ENCODE measurements around the gene SCTR. TPM values are rescaled to one million over a fixed set of nuclear protein-coding genes. Genes with fewer than 3 reads are reported as not detected.

SCTR gene
- total RNA-seq, 1 donor from 2014 or later = not detected

- H3K27me3 Mint-ChIP-seq (ENCODE audit: low read depth) = peaks cover 41% of the 10 kb centered on the region
Measured at GRCh38 chr2:119519057-119519408, 5.2 kb downstream of the SCTR start.

GRCh38 chr2:119518401-119519056 is 5.8 kb downstream of the SCTR start:
- Mint-ChIP-seq H3K36me3 (ENCODE audit: low read depth) (peaks cover 2% of the 10 kb centered on the region), H3K27ac (ENCODE audit: unreplicated experiment) (no peak overlapping the region), H3K27me3 (ENCODE audit: low read depth) (peaks cover 36% of the 10 kb centered on the region), H3K9me3 (ENCODE audit: low read depth) (peaks cover 8% of the 10 kb centered on the region), H3K4me3 (ENCODE audit: unreplicated experiment) (no peak overlapping the region), H3K4me1 (ENCODE audit: low read depth) (peaks cover 3% of the 10 kb centered on the region)
- DNase-seq (ENCODE audit: low spot score) = no peak
- no peak for TF ChIP-seq CTCF (IDR thresholded peaks at IDR 0.05)

More at GRCh38 chr2:119519057-119519408, 5.2 kb downstream of the SCTR start:
- peaks cover 7% of the 10 kb centered on the region for H3K4me1 Mint-ChIP-seq (ENCODE audit: low read depth)
- no peak for DNase-seq (ENCODE audit: low spot score)
- no peak overlapping the region for H3K4me3 Mint-ChIP-seq (ENCODE audit: unreplicated experiment)
- H3K36me3 Mint-ChIP-seq (ENCODE audit: low read depth) = peaks cover 2% of the 10 kb centered on the region
- no peak for TF ChIP-seq CTCF (IDR thresholded peaks at IDR 0.05)
- no peak overlapping the region for H3K27ac Mint-ChIP-seq (ENCODE audit: unreplicated experiment)
- H3K9me3 Mint-ChIP-seq (ENCODE audit: low read depth) = peaks cover 8% of the 10 kb centered on the region

GRCh38 chr2:119517433-119517832 is 6.8 kb downstream of the SCTR start:
- Mint-ChIP-seq H3K36me3 (ENCODE audit: low read depth) (peaks cover 2% of the 10 kb centered on the region), H3K27me3 (ENCODE audit: low read depth) (peaks cover 33% of the 10 kb centered on the region), H3K4me3 (ENCODE audit: unreplicated experiment) (no peak overlapping the region), H3K27ac (ENCODE audit: unreplicated experiment) (no peak overlapping the region), H3K4me1 (ENCODE audit: low read depth) (no peaks in the 10 kb centered on the region), H3K9me3 (ENCODE audit: low read depth) (peaks cover 8% of the 10 kb centered on the region)
- DNase-seq (ENCODE audit: low spot score) = no peak
- peak; percentile 73 for TF ChIP-seq CTCF (IDR thresholded peaks at IDR 0.05)

- no peaks in the 10 kb centered on the region for H3K4me1 Mint-ChIP-seq (ENCODE audit: low read depth)
- H3K9me3 Mint-ChIP-seq (ENCODE audit: low read depth) = peaks cover 8% of the 10 kb centered on the region
- H3K36me3 Mint-ChIP-seq (ENCODE audit: low read depth) = peaks cover 2% of the 10 kb centered on the region
- no peak for DNase-seq (ENCODE audit: low spot score)
- H3K4me3 Mint-ChIP-seq (ENCODE audit: unreplicated experiment) = no peak overlapping the region
- H3K27me3 Mint-ChIP-seq (ENCODE audit: low read depth) = peaks cover 30% of the 10 kb centered on the region
- H3K27ac Mint-ChIP-seq (ENCODE audit: unreplicated experiment) = no peak overlapping the region
- no peak for TF ChIP-seq CTCF (IDR thresholded peaks at IDR 0.05)
Measured at GRCh38 chr2:119516121-119516520, 8.2 kb downstream of the SCTR start.

- Mint-ChIP-seq H3K4me3 (ENCODE audit: unreplicated experiment) (no peak overlapping the region), H3K36me3 (ENCODE audit: low read depth) (peaks cover 2% of the 10 kb centered on the region), H3K4me1 (ENCODE audit: low read depth) (no peaks in the 10 kb centered on the region), H3K27ac (ENCODE audit: unreplicated experiment) (no peak overlapping the region), H3K9me3 (ENCODE audit: low read depth) (peaks cover 8% of the 10 kb centered on the region), H3K27me3 (ENCODE audit: low read depth) (peaks cover 38% of the 10 kb centered on the region)
- TF ChIP-seq CTCF (IDR thresholded peaks at IDR 0.05) = no peak
- no peak for DNase-seq (ENCODE audit: low spot score)
Measured at GRCh38 chr2:119513832-119514231, 10.5 kb downstream of the SCTR start.

Data from chondrocyte (in vitro differentiated cells).